B cell (primary cell): ENCODE measurements around the gene ERP27. TPM values are rescaled to one million over a fixed set of nuclear protein-coding genes. Genes with fewer than 3 reads are reported as not detected.

Experiments used
- ATAC-seq: fragments of 200-7000 bp; cut with Tn5 transposase; one replicate; pipeline ENCODE4 v1.10.0; 2021; ENCODE audit warnings: low read depth, mild to moderate bottlenecking, moderate number of reproducible peaks, moderate library complexity
- CTCF ChIA-PET: fragments of 350-600 bp; sonication (Branson Sonifier 250); formaldehyde crosslinking; loops from one replicate; lab custom pipeline; 2021; ENCODE audit warnings: antibody characterized with exemption, inconsistent platforms; lab: Charles Lee
- POLR2A ChIA-PET: fragments of 350-600 bp; sonication (Branson Sonifier 250); formaldehyde crosslinking; loops from one replicate; lab custom pipeline; 2021; ENCODE audit warnings: antibody characterized with exemption; lab: Charles Lee
- DNase-seq: peaks from one replicate; pipeline ENCODE4 v3.0.0; 2013
- H2AFZ ChIP-seq: 2 replicates; pipeline ENCODE4 v1.6.1; 2012; ENCODE audit warnings: mild to moderate bottlenecking, low read depth, low read length; ENCODE audit not compliant: insufficient read depth, poor library complexity, severe bottlenecking
- H3K27ac ChIP-seq, 2 donors: 1 replicate in 1 of 2; 2 replicates in 1 of 2; pipeline ENCODE4 v1.5.1; 2012 to 2013; ENCODE audit warnings: low read length in 2 of 2, mild to moderate bottlenecking in 2 of 2, moderate library complexity in 1 of 2
- H3K27me3 ChIP-seq, 4 experiments: fragments of 200-600 bp in 1 of 4; sonication (generic) in 1 of 4; replicated peaks in 1 of 4; 1 replicate in 2 of 4; 2 replicates in 2 of 4; pipeline versions ENCODE4 v1.6.1 to v1.7.0; 2013 to 2016; ENCODE audit warnings: low read length in 3 of 4, mild to moderate bottlenecking in 2 of 4, mixed read lengths in 1 of 4, moderate library complexity in 1 of 4; ENCODE audit not compliant: insufficient read depth in 4 of 4, control insufficient read depth in 3 of 4; ENCODE audit errors: control extremely low read depth in 1 of 4
- H3K36me3 ChIP-seq, 2 experiments: replicated peaks in 1 of 2; 1 replicate in 1 of 2; 2 replicates in 1 of 2; pipeline versions ENCODE4 v1.6.1 to v1.7.1; 2013; ENCODE audit warnings: low read length in 1 of 2; ENCODE audit not compliant: insufficient read depth in 2 of 2, control insufficient read depth in 1 of 2; ENCODE audit errors: control extremely low read depth in 1 of 2, extremely low read depth in 1 of 2
- H3K4me1 ChIP-seq, 2 donors: fragments of 200-600 bp in 1 of 2; sonication (generic) in 1 of 2; 1 replicate in 1 of 2; 2 replicates in 1 of 2; pipeline versions ENCODE4 v1.5.1 to v1.6.1; 2013 to 2017; ENCODE audit warnings: low read length in 2 of 2; ENCODE audit not compliant: control insufficient read depth in 2 of 2, insufficient read depth in 2 of 2
- H3K4me2 ChIP-seq: replicated peaks from 2 replicates; pipeline ENCODE3; 2012; ENCODE audit warnings: mild to moderate bottlenecking, low read depth, low read length; ENCODE audit not compliant: poor library complexity, severe bottlenecking
- H3K4me3 ChIP-seq, 5 experiments: fragments of 200-600 bp in 1 of 5; sonication (generic) in 1 of 5; 1 replicate in 3 of 5; 2 replicates in 2 of 5; pipeline versions ENCODE4 v1.5.1 to v1.7.0; 2011 to 2016; ENCODE audit warnings: low read length in 4 of 5, mild to moderate bottlenecking in 4 of 5, low read depth in 2 of 5, control low read depth in 1 of 5, moderate library complexity in 1 of 5; ENCODE audit not compliant: insufficient read depth in 1 of 5; ENCODE audit errors: control extremely low read depth in 1 of 5, extremely low read depth in 1 of 5
- H3K79me2 ChIP-seq: fragments of 200-600 bp; sonication (generic); one replicate; pipeline ENCODE4 v1.6.0; 2016; ENCODE audit warnings: low read length; ENCODE audit not compliant: control insufficient read depth, insufficient read depth
- H3K9ac ChIP-seq: fragments of 200-600 bp; sonication (generic); 2 replicates; pipeline ENCODE4 v1.6.1; 2017; ENCODE audit warnings: mild to moderate bottlenecking, low read length, moderate library complexity
- H3K9me3 ChIP-seq, 3 donors: one replicate each; pipeline versions ENCODE4 v1.6.1 to v1.7.1; 2013; ENCODE audit warnings: low read length in 2 of 3; ENCODE audit not compliant: control insufficient read depth in 2 of 3, insufficient read depth in 1 of 3; ENCODE audit errors: control extremely low read depth in 1 of 3
- H4K20me1 ChIP-seq: 2 replicates; pipeline ENCODE4 v1.6.0; 2012; ENCODE audit warnings: mild to moderate bottlenecking, low read length; ENCODE audit not compliant: insufficient read depth, control insufficient read depth, poor library complexity, severe bottlenecking
- H3K27ac Mint-ChIP-seq: one replicate; pipeline ENCODE4 v1.8.0; 2021; ENCODE audit warnings: mixed read lengths
- H3K27me3 Mint-ChIP-seq: one replicate; pipeline ENCODE4 v1.8.0; 2021; ENCODE audit warnings: mixed read lengths
- H3K4me1 Mint-ChIP-seq: one replicate; pipeline ENCODE4 v1.8.0; 2021; ENCODE audit warnings: mixed read lengths
- H3K4me3 Mint-ChIP-seq: one replicate; pipeline ENCODE4 v1.8.0; 2021; ENCODE audit warnings: mixed read lengths
- H3K9me3 Mint-ChIP-seq: one replicate; pipeline ENCODE4 v1.8.0; 2022; ENCODE audit warnings: mixed read lengths; ENCODE audit not compliant: insufficient read depth
- EZH2 ChIP-seq: IDR thresholded peaks from 2 replicates; pipeline ENCODE4 v1.6.1; 2012; ENCODE audit warnings: borderline replicate concordance, low read depth, mild to moderate bottlenecking, moderate library complexity, low read length; ENCODE audit not compliant: insufficient read depth, poor library complexity, severe bottlenecking
- WGBS: methylation state at CpG from one replicate; pipeline ENCODE4 v1.1.5; 2013; ENCODE audit warnings: missing lambda C conversion rate; ENCODE audit not compliant: insufficient coverage; 5-methylcytosine and 5-hydroxymethylcytosine counted together
- intact Hi-C: fragments of 100-400 bp; cut with micrococcal nuclease; formaldehyde crosslinking; loops from one replicate; pipeline ENCODE4 v1.10.0; 2022
- polyA plus RNA-seq: library from polyadenylated mRNA; depleted of rRNA; stranded (reverse); fragments of >200 nt; gene quantifications from 2 replicates; pipeline ENCODE4 v1.2.3, GENCODE V29; 2012
- total RNA-seq, 2 donors: library from RNA; stranded (reverse); fragments of 120-200 nt in 1 of 2; gene quantifications; 1 replicate in 1 of 2; 2 replicates in 1 of 2; pipeline versions ENCODE4 v1.2.3 to v1.2.4, GENCODE V29; 2013 to 2022
- TF ChIP-seq, protein P1 (sequence below): fragments of 200-600 bp; IDR thresholded peaks from one replicate; pipeline ENCODE4 v1.8.0; 2022; ENCODE audit warnings: antibody characterized with exemption, mild to moderate bottlenecking

Gene ERP27
- total and polyA plus RNA-seq, 2 donors (not counting 1 experiment from before 2014, with no cell fraction given), result 7.8 to 9.0 TPM

DNA sequence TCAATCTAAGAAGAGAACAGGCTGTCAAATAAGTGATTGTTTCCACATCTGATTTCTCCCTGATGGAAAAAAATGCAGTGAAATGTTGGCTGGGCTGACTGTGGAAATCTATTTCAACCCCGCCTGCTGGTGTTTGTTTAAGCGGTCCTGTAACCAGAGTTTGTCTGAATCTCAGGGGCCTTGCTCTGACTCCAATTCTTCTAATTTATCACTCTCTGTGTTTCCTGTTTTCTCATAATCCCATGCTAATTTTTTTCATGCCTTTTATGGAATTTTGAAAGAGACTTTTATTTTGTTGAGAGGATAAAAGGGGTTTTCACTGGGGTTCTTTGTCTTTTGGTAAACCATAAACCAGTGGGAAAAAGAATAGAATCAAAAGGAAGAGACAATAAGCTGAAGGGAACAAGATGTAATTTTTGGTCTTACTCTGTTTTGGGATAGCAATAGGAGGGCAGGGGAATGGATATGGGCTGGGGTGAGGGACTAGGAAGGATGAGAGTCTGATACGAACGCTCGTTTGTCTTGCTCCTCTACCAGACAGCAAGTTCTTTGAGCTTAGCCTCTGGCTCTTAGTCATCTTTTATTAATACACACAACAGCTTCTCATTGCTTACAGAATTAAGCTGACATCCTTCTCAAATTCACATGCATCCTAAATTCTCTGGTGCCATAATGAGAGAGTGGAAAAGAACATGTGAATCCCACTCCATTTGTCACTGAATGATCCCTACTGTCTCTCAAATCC, 44.7 kb downstream of the ERP27 start:
- 100% methylated on average over 2 of the region's 5 CpGs for WGBS
- Histone ChIP-seq H2AFZ (no peak overlapping the region), H4K20me1 (no peaks in the 10 kb centered on the region), H3K9ac (no peak overlapping the region), H3K9me3 (no peaks in the 10 kb centered on the region), H3K79me2 (no peaks in the 10 kb centered on the region), H3K4me2 (no peak overlapping the region), H3K27me3 (peaks cover 0 to 4% (median 0%) of the 10 kb centered on the region in 4 experiments), H3K36me3 (no peaks in the 10 kb centered on the region), H3K27ac (no peak overlapping the region), H3K4me1 (no peaks in the 10 kb centered on the region), H3K4me3 (no peak overlapping the region)
- TF ChIP-seq, protein P1, sequence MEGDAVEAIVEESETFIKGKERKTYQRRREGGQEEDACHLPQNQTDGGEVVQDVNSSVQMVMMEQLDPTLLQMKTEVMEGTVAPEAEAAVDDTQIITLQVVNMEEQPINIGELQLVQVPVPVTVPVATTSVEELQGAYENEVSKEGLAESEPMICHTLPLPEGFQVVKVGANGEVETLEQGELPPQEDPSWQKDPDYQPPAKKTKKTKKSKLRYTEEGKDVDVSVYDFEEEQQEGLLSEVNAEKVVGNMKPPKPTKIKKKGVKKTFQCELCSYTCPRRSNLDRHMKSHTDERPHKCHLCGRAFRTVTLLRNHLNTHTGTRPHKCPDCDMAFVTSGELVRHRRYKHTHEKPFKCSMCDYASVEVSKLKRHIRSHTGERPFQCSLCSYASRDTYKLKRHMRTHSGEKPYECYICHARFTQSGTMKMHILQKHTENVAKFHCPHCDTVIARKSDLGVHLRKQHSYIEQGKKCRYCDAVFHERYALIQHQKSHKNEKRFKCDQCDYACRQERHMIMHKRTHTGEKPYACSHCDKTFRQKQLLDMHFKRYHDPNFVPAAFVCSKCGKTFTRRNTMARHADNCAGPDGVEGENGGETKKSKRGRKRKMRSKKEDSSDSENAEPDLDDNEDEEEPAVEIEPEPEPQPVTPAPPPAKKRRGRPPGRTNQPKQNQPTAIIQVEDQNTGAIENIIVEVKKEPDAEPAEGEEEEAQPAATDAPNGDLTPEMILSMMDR, result no peak
- no peak for TF ChIP-seq EZH2
- intact Hi-C loops, result no loop called here
- Mint-ChIP-seq H3K27ac (no peak overlapping the region), H3K27me3 (peaks cover 6% of the 10 kb centered on the region), H3K4me1 (no peaks in the 10 kb centered on the region), H3K9me3 (no peaks in the 10 kb centered on the region), H3K4me3 (no peak overlapping the region)
- DNase-seq, result no peak
- POLR2A ChIA-PET, result no interaction called here
- CTCF ChIA-PET, result interaction anchor here (0.7 kb wide), 1 partner anchor 102 kb away, joined by 3 read pairs; no protein-coding TSS in a partner anchor
- no peak for ATAC-seq
